GM12801 (cell line): ENCODE data around the gene IFNGR1.

Experiments used
- TF ChIP-seq, protein P1 (sequence below): IDR thresholded peaks from one replicate; pipeline ENCODE4 v1.5.1; 2011; ENCODE audit warnings: control low read depth; ENCODE audit not compliant: insufficient read length; ENCODE audit errors: extremely low read depth

IFNGR1 gene

DNA sequence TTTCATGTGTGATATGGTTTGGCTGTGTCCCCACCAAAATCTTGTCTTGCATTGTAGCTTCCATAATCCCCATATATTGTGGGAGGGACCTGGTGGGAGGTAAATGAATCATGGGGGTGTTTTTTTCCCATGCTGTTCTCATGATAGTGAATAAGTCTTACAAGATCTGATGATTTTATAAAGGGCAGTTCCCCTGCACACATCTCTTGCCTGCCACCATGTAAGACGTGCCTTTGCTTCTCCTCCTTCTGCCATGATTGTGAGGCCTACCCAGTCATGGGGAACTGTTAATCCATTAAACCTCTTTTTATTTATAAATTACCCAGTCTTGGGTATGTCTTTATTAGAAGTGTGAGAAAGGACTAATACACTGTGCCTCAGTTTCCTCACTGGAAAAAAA, 41.6 kb downstream of the IFNGR1 start:
- TF ChIP-seq, protein P1, sequence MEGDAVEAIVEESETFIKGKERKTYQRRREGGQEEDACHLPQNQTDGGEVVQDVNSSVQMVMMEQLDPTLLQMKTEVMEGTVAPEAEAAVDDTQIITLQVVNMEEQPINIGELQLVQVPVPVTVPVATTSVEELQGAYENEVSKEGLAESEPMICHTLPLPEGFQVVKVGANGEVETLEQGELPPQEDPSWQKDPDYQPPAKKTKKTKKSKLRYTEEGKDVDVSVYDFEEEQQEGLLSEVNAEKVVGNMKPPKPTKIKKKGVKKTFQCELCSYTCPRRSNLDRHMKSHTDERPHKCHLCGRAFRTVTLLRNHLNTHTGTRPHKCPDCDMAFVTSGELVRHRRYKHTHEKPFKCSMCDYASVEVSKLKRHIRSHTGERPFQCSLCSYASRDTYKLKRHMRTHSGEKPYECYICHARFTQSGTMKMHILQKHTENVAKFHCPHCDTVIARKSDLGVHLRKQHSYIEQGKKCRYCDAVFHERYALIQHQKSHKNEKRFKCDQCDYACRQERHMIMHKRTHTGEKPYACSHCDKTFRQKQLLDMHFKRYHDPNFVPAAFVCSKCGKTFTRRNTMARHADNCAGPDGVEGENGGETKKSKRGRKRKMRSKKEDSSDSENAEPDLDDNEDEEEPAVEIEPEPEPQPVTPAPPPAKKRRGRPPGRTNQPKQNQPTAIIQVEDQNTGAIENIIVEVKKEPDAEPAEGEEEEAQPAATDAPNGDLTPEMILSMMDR = no peak

DNA sequence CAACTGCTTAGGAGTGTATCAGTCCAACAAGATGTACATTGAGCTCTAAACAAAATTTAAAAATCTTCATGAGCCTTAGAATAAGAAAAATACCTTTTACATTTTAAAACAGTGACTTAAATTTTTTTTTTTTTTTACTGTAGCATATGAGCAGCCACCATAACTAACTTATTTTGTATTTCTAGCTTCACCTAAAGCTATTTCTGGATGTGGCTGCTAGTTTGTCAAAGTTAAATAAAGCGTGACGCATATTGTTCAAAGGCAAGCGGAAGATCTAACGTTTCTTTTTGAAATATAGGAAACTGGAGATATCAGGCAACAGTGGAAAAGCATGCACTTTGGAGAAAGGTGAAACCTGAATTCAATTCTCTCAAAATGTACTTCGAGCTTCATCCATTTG, 42.5 kb downstream of the IFNGR1 start:
- TF ChIP-seq, protein P1 = no peak

DNA sequence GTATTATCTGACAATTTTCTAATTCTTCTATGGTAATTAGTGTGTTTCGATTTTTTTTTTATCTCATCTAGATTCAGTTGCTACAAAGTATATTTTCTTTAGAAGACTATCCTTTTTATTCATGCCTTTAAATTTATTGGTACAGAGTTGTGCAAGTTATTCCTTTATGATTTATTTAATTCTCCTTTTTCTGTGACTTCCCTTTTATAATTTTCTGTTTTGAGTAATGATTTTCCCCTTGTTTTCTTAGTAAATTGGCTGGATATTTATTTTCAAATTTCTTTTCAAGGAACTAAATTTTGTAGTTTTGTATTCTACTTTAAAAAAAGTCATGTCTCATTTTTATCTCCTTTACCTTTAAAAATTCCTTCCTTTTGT, 43.3 kb downstream of the IFNGR1 start:
- TF ChIP-seq, protein P1 = no peak

DNA sequence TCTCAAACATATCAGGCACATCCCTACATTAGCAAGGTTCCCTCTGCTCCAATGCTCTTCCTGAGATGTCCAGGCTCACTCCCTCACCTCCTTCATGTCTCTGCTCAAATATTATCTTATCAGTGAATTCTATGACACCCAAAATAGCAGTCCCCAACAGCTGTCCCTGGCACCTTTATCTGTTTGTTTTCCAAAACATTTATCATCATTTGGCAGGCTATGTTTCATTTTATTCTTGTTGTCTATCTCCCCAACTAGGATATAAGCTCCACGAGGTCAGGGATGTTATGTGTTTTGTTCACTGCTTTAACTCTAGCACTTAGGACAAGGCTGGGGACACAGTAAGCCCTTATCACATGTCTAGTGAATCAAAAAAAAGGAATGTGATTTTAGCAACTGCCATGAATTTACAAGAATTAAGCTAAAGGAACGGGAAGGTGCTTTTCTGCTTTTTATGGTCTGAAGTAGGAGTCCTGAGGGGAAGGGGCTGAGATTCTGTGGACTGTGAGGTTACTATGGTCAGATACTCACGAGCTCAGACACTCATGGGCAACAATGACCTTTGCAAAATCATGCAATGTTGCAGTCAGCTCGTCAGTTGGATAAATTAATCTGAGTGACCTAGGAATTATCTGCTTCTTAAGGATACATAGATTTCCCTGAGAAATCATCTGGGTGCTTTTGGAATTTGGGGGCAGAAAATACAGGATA, 43.9 kb downstream of the IFNGR1 start:
- TF ChIP-seq, protein P1 = no peak

DNA sequence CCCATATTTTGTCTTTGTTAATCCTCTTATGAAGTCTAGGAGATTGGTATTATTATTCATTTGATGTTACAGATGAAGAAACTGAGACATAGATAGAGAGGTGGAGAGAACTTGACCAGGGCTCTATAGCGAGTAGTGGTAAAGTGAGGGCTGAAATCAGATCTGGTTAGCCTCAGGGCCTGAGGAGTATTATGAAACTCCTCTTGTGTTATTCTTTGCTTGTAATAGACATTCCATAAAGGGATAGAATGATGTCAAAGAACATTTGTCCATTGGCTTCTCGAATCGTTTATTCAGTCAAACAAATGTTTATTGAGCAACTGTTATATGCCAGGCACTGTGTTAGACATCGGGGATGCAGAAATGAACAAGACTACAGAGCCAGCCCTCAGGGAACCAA, 45.7 kb downstream of the IFNGR1 start, which contains the start of gene IL22RA2:
IL22RA2 (minus strand) TSS at position 144 of the 400 bp plus-strand sequence. CDS start 11,895 bp downstream, outside the sequence.
- TF ChIP-seq, protein P1 = no peak

DNA sequence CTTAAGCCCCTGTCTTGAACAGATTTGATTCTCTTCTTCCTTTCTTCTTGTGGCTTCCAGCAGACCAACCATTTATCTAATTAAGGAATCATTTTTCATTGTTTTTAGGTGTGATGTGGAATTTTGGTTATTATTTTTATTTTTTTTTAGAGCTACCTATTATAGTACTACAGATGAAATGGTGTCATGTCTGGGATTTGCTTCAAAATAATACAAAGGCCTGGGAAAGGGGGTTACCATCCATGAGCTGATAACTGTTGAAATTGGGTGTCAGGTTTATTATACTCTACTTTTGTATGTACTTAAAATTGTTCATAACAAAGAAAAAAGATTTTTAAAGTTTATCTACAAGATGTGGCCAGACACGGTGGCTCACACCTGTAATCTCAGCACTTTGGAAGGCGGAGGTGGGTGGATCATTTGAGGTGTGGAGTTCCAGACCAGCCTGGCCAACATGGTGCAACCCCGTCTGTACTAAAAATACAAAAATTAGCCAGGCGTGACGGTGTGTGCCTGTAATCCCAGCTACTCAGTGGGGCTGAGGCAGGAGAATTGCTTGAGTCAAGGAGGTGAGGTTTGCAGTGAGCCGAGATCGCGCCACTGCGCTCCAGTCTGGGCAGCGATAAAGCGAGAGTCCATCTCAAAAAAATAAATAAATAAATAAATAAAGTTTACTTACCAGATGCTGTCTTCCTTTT, 46.3 kb downstream of the IFNGR1 start:
- TF ChIP-seq, protein P1 = no peak

DNA sequence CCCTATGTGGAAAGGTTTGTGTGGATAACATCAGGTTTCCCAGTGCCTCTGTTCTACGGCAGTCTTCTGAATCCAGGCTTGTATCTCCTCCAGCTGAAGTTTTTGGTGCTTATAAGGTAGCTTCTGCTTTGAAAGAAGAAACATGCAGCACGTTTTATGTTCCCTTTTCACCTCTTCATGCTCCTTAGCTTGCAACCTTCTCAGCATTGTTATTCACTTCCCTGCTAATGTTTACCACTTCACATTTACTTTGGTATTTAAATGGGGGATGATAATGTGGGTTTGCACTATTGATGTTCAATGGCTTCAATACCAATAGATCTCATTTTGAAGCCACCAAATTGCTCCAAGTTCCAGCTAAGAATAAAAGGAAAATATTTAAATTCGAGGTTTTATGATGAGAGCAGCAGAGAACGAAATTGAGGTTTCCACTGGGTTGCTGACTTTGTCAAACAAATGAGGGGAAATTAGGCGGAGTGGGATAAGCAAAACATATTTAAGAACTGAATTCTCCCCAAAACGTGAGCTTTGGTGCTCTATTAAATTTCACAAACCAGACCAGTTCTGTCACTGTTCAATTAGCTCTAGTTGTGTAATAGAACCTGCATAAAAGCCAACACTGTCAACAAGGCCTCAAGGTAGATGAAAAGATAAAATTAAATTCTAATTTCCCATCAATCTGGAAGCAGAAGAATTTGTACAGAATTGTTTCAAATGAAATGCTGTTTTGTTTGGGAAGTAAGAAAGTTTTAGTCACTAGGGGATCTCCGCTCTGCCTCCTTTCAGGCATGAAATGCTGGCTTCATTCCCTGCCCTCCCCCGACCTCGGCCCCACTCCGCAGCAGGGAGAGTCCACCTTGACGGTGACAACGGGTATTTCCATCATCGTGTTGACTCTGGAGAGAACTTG, 47.1 kb downstream of the IFNGR1 start:
- TF ChIP-seq, protein P1 = no peak
